Activated CD4-positive, alpha-beta T cell treated with anti-CD3 and anti-CD28 coated beads, Interleukin-2, amount 50 U/mL, for 1 hour (primary cell): ENCODE measurements around the gene RRP12.
"Not testable (repeated sequence)": the region's sequence is repeated elsewhere in the genome, so short reads cannot be mapped to it uniquely, and the experiment has no call there.

Experiments
- DNase-seq: peaks from one replicate; pipeline ENCODE4 v3.0.0-alpha.2; 2020

RRP12 gene

DNA sequence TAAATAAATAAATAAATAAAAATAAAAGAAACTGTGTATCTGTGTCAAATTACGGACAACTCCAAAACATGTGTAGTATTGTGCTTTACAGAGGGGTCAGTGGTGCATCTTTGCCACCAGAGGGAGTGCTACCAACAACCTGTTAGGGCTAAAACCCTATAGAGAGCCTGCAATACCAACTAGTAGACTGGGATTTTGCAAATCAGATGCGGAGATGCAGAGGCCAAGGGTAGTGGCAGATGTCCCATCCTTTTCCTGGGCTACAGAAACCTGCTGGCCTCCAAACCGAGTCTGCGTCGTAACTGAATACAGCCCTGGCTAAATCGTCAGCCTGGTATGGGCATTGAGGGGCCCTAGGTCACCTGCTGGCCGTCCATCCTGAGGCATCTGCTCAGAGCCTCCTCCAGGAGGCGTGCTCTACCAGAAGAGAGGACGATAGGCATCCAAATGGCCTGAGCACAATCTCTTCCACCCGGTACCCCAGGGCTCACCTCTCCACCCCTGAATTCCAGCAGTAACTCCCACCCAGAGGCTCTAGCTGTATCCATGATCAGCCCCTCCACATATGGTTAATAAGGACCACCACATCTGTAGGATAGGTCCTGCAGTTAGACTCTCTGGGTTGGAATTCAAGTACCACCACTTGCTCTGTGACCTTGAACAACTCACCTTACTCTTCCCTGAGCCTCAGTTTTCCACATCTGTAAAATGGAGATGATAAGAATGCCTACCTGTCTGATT is 6.2 kb upstream of the RRP12 start:
- peak; percentile 47 for DNase-seq

GRCh38 chr10:97406483-97406882 is 5.3 kb upstream of the RRP12 start:
- DNase-seq, result not testable (repeated sequence)

- no peak for DNase-seq
Measured at GRCh38 chr10:97406064-97406463, 4.9 kb upstream of the RRP12 start.

DNA sequence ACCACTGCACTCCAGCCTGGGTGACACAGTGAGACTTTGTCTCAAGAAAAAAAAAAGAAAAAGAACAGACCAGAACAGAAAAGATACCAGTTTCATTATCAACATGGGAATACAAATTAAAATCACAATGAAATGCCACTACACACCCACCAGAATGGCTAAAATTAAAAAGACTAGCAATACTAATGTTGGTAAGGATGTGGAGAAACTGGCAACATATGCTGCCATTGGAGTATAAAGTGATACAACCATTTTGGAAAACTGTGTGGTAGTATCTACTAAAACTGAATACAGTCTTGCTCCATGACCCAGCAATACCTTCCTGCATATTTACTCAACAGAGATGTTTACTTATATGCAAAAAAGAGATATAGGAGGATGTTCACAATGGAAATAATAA is 2.9 kb upstream of the RRP12 start:
- DNase-seq, result no peak

DNA sequence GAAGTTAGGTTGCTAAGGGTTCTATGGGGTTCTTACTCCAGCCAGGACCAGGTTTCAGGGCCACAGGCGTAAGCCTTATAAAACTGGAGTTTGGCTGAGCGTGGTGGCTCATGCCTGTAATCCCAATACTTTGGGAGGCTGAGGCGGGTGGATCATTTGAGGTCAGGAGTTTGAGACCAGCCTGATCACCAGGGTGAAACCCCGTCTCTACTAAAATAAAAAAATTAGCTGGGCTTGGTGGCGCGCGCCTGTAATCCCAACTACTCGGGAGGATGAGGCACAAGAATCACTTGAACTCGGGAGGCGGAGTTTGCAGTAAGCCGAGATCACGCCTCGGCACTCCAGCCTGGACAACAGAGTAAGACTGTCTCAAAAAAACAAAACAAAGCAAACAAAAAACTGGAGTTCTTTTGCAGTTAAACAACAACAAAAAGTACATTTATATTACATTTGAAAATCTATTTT is 347 bp upstream of the RRP12 start:
- no peak for DNase-seq

- peak; percentile 36 for DNase-seq
Measured at GRCh38 chr10:97399843-97400545, 1.1 kb downstream of the RRP12 start.

DNA sequence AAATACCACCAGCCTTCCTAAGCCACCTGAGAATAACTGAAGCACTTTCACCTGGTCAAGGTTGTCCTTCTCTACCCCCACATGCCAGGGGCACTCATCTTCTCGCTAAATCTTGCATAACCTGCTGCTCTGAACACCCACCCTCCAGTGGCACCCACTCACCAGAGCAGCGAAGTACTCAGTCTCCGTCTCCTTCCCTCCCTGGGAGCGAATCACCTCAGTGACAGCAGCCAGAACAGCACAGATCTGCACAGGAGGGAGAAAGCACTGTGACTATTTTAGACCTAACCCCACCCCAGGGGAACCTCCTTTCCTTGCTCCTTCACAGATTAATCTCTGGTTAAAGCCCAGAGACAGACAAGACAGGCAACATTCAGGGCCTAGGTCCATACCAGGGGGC is 5.1 kb downstream of the RRP12 start:
- no peak for DNase-seq

DNA sequence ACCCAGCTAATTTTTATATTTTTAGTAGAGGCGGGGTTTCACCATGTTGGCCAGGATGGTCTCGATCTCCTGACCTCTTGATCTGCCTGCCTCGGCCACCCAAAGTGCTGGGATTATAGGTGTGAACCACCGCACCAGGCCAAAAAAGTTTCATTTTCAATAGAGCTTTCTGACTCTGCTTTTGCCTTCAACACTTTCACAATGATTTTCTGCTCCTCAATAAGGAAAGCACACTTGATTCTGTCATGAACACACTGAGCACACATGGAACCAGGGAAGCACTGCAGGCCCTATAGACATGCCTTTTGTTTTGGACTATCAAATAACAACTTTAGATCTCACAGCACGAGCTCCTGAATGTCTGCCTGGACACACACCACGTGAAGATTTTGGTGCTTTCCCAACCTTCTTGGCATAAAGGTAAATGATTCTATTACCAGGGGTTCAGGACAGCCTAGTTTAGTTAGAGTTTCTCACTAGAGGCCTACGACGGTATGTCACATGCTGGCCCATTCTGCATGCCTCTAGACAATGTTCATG is 8.0 kb downstream of the RRP12 start:
- no peak for DNase-seq

- no peak for DNase-seq
Measured at GRCh38 chr10:97390091-97390490, 11.0 kb downstream of the RRP12 start.

GRCh38 chr10:97388152-97388551 is 13.0 kb downstream of the RRP12 start:
- DNase-seq, result no peak

- no peak for DNase-seq
Measured at GRCh38 chr10:97385565-97385964, 15.6 kb downstream of the RRP12 start.

GRCh38 chr10:97384641-97385040 is 16.5 kb downstream of the RRP12 start:
- no peak for DNase-seq

DNA sequence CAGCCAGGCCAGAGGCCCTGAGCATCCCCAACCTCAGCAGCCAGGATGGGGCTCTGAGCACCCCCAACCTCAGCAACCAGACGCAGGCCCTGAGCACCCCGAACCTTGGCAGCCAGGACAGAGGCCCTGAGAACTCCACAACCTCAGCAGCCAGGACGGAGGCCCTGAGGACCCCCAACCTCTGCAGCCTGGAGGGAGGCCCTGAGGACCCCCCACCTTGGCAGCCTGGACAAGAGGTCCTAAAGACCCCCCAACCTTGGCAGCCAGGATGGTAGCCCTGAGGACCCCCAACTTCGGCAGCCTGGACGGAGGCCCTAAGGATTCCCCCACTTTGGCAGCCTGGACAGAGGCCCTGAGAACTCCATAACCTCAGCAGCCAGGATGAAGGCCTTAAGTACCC is 17.0 kb downstream of the RRP12 start:
- DNase-seq, result no peak

DNA sequence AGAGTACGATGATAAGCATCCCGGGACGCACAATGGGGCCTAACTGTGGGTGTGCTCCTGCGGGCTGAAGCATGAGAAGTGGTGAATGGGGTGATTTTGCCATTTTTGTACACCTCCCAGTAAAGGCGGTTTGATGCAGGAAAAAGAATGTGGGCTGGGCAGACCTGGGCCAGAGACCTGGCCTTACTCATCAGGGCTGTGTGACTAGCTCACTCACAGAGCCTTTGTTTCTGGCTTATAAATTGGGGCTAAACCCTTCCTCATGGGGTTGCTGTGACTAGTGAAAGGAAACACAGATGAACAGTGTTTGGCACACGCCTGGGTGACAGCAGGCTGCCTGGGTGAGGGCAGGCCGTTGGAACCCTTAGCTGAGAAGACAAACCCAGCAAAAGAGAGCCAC is 18.0 kb downstream of the RRP12 start:
- DNase-seq, result no peak

DNA sequence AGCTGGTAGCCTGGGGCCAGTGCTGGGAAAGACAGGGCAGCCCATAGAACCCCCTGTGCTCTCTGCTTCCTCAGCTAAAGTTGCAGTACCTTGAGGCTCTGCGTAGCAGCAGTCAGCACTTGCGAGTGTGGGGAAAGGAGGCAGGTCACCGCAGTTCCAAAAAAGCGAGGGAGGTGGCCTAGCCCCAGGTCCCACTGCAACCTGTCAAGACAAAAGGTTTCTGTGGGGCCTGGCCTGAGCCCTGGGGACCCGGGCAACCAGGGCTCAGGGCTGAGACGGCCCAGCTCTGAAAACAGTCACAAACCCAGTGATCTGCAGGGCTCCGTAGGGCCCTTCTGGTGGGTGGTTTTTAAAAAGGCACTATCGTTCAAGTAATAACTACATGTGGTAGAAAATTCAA is 19.5 kb downstream of the RRP12 start:
- DNase-seq, result no peak

DNA sequence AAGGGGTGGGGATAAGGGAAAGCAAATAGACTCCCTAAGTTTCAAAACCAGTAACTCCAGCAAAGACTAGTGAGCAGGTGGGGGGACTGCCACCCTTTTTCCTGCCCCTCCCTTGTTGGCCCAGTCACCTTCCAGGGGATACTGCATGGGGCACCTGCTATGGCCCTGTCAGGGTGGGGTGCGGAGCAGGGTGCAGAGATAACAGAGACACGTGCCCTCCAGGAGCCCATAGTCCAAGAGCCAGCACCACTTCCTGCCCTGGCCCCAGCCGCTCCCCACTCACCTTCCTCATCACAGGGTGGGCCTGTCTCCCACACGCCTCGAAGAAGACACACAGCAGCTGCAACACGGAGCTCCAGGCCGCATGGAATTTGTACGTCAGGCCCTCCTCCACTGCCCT is 20.6 kb downstream of the RRP12 start:
- no peak for DNase-seq

GRCh38 chr10:97378933-97379921 is 21.9 kb downstream of the RRP12 start:
- no peak for DNase-seq

DNA sequence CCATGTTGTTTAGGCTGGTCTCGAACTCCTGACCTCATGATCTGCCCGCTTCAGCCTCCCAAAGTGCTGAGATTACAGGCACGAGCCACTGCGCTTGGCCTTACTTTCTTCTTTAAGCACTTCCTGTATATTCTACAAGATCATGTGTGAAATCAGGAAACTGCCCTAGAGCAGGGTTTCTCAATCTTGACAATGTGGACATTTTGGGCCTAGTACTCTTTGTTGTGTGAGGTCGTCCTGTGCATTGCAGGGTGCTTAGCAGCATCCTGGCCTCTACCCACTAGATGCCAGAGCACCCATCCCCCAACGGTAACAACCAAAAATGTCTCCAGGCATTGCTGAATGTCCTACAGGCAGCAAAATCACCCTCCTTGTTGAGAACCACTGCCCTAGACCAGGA is 24.7 kb downstream of the RRP12 start:
- DNase-seq, result no peak

GRCh38 chr10:97373456-97373855 is 27.7 kb downstream of the RRP12 start:
- DNase-seq, result no peak

DNA sequence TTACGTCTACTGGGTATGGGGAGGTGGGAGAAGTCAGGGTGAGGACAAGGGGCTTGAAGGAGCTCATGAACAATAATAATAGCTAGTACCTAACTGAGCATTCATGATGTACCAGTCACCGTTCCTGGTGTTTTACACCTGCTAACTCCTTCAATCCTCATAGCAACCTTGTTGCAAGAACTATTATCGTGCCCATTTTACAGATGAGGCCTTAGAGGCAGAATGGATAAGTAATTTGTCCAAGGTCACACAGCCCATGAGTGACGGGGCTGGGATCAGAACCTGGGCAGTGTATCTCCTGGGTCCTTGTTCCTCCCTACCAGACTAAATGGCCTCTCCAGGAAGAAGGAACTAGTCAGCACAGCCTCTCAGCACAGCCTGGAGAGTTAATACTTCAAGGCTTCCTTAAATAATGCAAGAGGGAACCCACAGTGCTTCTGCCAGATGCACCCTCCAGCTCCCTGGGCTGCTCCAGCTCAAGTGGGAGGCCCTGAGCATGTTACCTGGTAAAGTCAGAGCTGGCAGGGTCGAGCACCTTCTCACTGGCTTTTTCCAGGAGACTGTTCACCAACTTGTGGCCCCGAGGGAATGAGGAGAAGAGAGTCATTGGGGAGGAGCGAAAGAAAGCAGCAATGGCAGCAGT is 28.8 kb downstream of the RRP12 start:
- no peak for DNase-seq

- DNase-seq, result no peak
Measured at GRCh38 chr10:97371696-97372095, 29.4 kb downstream of the RRP12 start.

DNA sequence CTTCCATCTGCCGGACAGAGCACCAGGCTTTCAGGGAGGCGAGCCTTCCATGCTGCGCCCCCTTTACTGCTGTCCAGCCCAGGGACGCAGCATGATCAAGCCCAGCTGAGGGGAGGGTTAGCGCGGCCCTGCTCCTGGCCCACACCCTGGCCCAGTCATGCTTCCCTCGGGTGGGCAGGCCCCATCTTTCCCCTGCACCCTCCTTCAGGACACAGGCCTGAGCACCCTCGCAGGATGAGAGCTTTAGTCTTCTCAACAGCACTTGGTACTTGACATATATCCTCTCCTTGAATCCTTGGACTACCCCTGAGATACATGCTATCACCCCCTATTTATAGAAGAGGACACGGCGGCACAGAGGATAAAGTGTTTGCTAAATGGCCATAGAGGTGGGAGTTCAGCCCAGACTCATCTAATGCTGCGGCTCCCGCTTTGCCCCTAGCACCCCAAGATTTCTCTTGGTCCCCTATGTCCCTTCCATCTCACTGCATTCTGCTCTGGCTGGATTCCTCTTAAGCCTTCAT is 34.0 kb downstream of the RRP12 start:
- no peak for DNase-seq
